ENCODE results near the gene BPIFA3. TPM values are rescaled to one million over a fixed set of nuclear protein-coding genes. Genes with fewer than 3 reads are reported as not detected.

BPIFA3 gene
- polyA plus RNA-seq, 3 donors, result not detected

DNA sequence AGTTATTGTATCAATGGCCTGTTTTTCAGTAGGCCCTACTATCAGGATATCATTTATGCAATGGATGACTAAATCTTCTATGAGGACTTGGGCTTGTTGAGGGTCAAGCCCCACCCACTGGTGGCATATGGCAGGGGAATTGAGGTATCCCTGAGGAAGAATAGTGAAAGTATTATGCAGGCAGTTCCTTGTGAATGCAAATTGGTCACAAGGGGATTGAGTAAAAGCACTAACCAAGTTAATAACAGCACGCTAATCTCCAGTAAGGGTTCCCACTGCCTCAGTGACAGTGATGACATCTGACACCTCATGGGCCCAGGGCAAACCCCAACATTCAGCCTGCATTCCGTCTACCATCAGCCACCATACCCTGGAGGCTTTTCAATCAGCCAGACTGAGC, 33.5 kb downstream of the BPIFA3 start:
- DNase-seq (ENCODE audit: extremely low read depth in 1 of 11, low read depth in 9 of 11, low spot score in 4 of 11), result no peak

DNA sequence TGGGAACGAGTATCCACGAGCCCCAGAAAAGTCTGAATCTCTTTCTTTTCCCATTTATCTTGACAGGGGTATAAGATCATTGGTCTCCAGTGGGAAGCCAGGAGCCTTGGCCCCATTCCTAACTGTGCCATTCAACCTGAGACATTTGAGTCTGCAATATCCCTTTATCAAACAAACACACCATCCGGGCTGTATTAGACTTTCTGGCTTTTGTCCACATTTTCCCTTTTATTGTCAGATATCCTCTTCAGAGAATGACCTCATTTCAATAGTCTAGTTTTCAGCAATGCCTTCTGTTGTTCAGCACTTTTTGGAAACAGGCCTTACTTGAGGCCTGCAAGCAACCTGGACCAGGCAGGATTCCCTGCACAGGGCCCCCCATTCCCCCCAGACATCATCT, 34.3 kb downstream of the BPIFA3 start:
- DNase-seq (ENCODE audit: extremely low read depth in 1 of 11, low read depth in 9 of 11, low spot score in 4 of 11), result no peak

GRCh38 chr20:33252460-33252859, 35.3 kb downstream of the BPIFA3 start:
- DNase-seq (ENCODE audit: extremely low read depth in 1 of 11, low read depth in 9 of 11, low spot score in 4 of 11), result no peak

DNA sequence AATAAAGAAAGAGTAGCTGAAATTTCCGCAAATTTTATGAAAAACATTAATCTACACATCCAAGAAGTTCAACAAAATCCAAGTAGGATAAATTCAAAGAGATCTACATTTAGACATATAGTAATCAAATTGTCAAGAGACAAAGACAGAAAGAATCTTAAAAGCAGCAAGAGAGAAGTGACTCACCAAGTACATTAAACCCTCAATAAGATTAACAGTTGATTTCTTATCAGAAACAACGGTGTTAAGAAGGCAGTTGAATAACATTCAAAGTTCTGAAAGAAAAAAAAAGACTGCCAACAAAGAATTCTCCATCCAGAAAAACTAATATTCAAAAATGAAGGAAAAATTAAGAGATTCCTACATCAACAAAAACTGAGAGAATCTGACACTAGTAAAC, 37.9 kb downstream of the BPIFA3 start:
- DNase-seq (ENCODE audit: extremely low read depth in 1 of 11, low read depth in 9 of 11, low spot score in 4 of 11), result no peak

DNA sequence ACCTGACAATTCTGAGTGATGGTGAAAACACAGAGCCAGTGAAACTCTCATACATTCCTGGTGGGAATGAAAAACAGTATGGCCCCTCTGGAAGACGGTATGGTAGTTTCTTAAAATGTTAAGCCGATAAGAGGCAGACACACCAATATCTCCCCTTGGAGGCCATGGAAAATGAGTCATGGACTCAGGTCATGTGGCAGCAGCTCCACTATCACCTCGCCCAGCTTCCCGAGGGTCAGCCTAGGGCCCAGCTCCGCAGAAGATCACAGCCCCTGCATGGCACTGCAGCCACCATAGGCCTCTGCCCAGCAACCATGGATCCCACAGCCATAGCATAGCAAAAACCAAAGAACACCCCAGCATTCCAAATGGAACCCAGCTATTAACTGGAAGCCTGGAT, 40.1 kb downstream of the BPIFA3 start:
- DNase-seq (ENCODE audit: extremely low read depth in 1 of 11, low read depth in 9 of 11, low spot score in 4 of 11), result no peak

DNA sequence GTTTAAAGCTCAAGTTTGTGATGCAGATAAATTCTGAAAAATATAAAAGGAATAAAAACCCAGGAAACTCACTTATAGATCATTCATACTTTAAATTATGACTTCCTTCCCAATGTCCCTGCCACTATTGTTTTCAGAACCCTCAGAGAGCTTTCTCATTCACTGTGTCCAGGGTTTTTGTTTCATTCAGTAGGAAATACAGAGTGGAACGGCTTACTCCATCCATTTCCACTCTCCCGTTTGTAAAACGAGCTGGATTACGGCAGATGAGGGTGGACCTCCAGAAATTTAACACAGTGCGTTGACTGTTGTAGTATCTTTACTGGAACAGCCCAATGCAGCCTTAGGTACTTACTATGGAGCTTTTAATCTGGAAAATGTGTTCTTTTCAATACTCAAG, 42.2 kb downstream of the BPIFA3 start:
- DNase-seq (ENCODE audit: extremely low read depth in 1 of 11, low read depth in 9 of 11, low spot score in 4 of 11), result no peak

DNA sequence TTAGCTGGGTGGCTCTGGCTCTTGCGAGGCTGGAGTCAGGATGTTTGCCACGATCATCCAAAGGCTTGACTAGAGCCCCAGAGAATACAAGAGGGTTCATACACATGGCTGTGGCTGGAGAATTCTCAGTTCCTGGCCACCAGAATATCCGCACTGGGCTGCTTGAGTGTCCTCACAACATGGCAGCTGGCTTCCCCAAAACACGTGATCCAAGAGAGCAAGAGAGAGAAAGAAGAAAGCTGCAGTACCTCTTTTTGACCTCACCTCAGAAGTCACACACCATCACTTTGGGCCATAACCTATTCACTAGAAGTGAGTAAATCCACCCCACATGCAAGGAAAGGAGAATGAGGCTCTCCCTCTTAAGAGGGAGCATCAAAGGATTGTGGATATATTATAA, 44.3 kb downstream of the BPIFA3 start:
- no peak for DNase-seq (ENCODE audit: extremely low read depth in 1 of 11, low read depth in 9 of 11, low spot score in 4 of 11)

DNA sequence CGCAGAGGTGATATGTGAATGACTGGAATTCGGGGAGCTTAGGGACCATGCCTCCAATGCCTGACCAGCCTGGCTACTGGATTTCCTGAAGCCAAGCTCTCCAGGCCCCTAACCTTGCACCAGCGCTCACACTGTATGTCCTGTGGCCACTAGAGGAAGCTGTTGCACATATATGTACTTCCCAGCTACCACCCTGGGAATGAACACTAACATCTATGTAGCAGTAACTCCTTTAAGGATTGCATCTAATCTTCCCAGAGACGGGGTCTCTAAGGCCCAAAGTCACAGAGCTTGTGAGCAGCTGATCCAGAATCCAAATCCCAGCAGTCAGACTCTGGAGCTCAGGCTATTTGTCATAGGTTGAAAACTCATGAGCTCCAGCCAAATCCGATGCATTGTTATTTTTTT, 45.5 kb downstream of the BPIFA3 start:
- peak in 9 of 11 donors; percentile 7 to 48 (median 39) for DNase-seq (ENCODE audit: extremely low read depth in 1 of 11, low read depth in 9 of 11, low spot score in 4 of 11)

DNA sequence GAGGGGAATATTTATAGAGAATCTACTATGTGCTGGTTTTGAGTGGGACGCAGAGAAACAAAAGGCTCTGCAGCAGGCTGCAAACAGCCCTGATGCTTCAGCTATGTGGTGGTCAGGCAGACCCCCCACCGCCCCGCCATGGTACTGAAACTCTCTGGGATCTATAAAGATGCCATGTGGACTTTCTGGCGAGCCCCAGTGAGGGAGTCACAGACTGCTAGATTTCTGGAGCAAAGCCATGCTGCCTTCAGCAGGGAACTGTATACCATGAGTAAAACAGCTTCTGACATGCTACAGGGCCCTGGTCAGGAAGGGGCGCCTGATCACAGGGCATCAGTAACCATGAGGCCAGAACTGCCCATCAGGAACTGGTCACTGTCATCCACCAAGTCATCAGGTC, 46.6 kb downstream of the BPIFA3 start:
- DNase-seq (ENCODE audit: extremely low read depth in 1 of 11, low read depth in 9 of 11, low spot score in 4 of 11), result no peak

DNA sequence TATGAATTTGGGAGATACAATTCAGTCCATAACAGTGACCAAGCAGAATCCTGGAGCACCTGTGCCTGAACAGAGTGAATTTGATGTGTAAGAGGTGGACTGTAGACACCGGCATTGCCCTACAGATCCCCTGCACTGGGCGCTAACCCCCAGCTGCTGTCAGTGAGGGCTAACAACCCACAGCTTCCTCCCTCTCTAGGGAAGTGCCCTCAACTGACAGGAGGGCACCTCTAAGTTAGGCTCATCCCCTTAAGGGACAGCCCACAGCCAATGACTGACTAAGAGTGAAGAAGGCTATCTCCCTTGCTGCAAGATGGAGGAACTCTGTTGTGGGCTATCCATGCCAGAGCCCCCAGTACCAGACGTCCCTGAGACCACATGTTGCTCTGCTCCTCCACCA, 50.5 kb downstream of the BPIFA3 start:
- no peak for DNase-seq (ENCODE audit: extremely low read depth in 1 of 11, low read depth in 9 of 11, low spot score in 4 of 11)

- DNase-seq (ENCODE audit: extremely low read depth in 1 of 11, low read depth in 9 of 11, low spot score in 4 of 11), result no peak
Measured at GRCh38 chr20:33272155-33272873, 55.2 kb downstream of the BPIFA3 start.

DNA sequence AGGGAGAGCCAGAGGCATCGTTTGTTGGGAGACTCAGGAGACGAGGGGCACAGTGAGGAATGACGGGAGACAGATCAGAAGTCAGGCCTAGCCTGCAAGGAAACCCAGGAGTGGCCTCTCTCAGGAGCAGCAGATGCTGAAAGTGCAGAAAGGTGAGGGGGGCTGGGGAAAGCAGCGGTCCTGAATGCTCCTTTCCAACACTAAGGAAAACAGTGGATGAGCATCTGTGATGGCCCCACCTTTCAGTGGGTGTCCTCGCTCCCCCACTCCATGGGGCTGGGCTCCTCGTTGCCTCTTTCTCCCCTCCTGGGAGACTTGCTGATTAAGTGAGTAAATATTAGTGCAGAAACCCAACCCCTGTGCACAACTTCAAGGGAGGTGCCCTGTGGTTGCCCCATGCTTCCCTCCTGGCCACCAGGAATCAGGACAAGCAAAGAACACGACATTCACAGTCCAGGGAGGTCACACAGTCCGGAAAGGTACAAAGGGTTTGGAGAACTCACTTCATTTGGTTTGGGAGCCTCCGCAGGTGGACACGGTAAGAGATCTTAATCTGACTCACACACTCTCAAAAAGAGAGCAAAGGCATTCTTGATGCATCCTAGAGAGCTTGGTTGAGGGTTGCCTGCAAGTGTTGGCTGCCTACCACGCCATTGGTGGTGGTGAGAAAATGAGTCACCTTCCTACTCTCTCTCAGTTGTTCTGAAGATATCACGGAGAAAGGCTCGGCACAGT, 56.1 kb downstream of the BPIFA3 start:
- DNase-seq (ENCODE audit: extremely low read depth in 1 of 11, low read depth in 9 of 11, low spot score in 4 of 11), result no peak

DNA sequence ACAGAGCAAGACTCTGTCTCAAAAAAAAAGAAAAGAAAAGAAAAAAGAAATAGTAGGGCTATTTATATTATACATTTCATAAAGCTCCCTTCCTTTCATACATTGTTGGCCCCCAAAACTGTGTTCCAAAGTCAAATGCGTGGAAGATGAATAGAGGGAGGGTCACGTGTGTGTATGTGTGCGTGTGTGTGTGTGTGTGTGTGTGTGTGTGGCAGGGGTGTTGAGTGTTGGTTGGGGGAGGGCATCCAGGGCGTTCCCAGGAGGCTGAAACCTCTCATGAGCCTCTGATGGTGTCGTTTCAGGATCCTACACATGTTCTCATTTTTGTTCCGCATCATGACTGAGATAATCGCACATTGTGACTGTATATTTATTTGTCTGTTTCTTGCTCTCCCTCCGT, 58.1 kb downstream of the BPIFA3 start:
- no peak for DNase-seq (ENCODE audit: extremely low read depth in 1 of 11, low read depth in 9 of 11, low spot score in 4 of 11)

DNA sequence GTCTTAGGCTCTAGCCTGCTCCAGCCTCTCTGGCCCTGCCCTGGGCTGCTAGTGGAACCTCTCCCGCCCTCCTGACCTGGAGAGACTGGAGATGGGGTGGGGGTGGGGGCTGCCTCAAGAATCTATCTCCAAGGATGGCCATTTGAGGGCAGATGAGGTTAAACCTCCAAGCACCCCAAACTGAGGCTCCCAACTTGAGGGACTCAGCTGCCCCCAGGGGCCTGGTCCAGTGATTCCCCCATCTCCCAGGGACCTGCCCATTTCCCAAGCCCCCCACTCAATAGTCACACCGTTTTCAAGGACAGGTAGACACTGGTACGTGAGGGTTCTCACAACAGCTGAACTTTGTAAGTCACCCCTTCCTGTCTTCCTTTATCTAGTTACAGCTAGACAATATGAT, 58.7 kb downstream of the BPIFA3 start:
- no peak for DNase-seq (ENCODE audit: extremely low read depth in 1 of 11, low read depth in 9 of 11, low spot score in 4 of 11)

GRCh38 chr20:33276303-33277113, 59.4 kb downstream of the BPIFA3 start:
- no peak for DNase-seq (ENCODE audit: extremely low read depth in 1 of 11, low read depth in 9 of 11, low spot score in 4 of 11)

Other genes starting within 250 kb of the BPIFA3 start
- not detected for gene SUN5, start 212.9 kb upstream of the BPIFA3 start, polyA plus RNA-seq (ENCODE audit: insufficient read length in 3 of 3)
- gene BPIFB2, start 209.6 kb upstream of the BPIFA3 start, polyA plus RNA-seq (ENCODE audit: insufficient read length in 3 of 3), result not detected
- gene BPIFB6, start 185.7 kb upstream of the BPIFA3 start, polyA plus RNA-seq (ENCODE audit: insufficient read length in 3 of 3), result not detected
- gene BPIFB3, start 163.4 kb upstream of the BPIFA3 start, polyA plus RNA-seq (ENCODE audit: insufficient read length in 3 of 3), result not detected
- not detected for gene BPIFB4, start 137.7 kb upstream of the BPIFA3 start, polyA plus RNA-seq (ENCODE audit: insufficient read length in 3 of 3)
- not detected for gene BPIFA2, start 49.2 kb upstream of the BPIFA3 start, polyA plus RNA-seq (ENCODE audit: insufficient read length in 3 of 3)
- not detected for gene BPIFA1, start 18.6 kb downstream of the BPIFA3 start, polyA plus RNA-seq (ENCODE audit: insufficient read length in 3 of 3)
- under 1 TPM in 1 of 3 donors, not detected in 2; 0.14 TPM for gene BPIFB1, start 65.9 kb downstream of the BPIFA3 start, polyA plus RNA-seq (ENCODE audit: insufficient read length in 3 of 3)
- gene CDK5RAP1, start 184.2 kb downstream of the BPIFA3 start, polyA plus RNA-seq (ENCODE audit: insufficient read length in 3 of 3), result 10 to 100 TPM; 34.6 to 45.1 (median 35.4) TPM
- gene SNTA1, start 226.4 kb downstream of the BPIFA3 start, polyA plus RNA-seq (ENCODE audit: insufficient read length in 3 of 3), result 10 to 100 TPM in 2 of 3 donors, 1 to 10 TPM in 1; 8.7 to 12.2 (median 12.0) TPM